Sigmoid colon (tissue), 7 donors: ENCODE data around the gene PLEKHA7. TPM values are rescaled to one million over a fixed set of nuclear protein-coding genes. Genes with fewer than 3 reads are reported as not detected.

Experiments
- DNase-seq: peaks from one replicate; pipeline ENCODE4 v3.0.0-alpha.2; 2019
- H3K27ac ChIP-seq, 4 donors: fragments of 200-600 bp; sonication (generic); one replicate each; pipeline ENCODE4 v1.5.1; 2016 to 2019; ENCODE audit warnings: mild to moderate bottlenecking in 1 of 4
- H3K27me3 ChIP-seq, 3 donors: fragments of 200-600 bp; sonication (generic); one replicate each; pipeline ENCODE4 v1.5.1; 2019; ENCODE audit warnings: mild to moderate bottlenecking in 1 of 3
- H3K36me3 ChIP-seq, 4 donors: fragments of 200-600 bp; sonication (generic); one replicate each; pipeline ENCODE4 v1.5.1; 2016 to 2019
- H3K4me1 ChIP-seq, 4 donors: fragments of 200-600 bp; sonication (generic); one replicate each; pipeline ENCODE4 v1.5.1; 2017 to 2019
- H3K4me3 ChIP-seq, 4 donors: fragments of 200-600 bp; sonication (generic); one replicate each; pipeline ENCODE4 v1.5.1; 2017 to 2019; ENCODE audit warnings: mild to moderate bottlenecking in 2 of 4, moderate library complexity in 1 of 4
- H3K9me3 ChIP-seq, 4 donors: fragments of 200-600 bp in 3 of 4; sonication (generic) in 3 of 4; one replicate each; pipeline versions ENCODE4 v1.5.1 to v1.6.1; 2013 to 2019
- CTCF ChIP-seq, 4 experiments: fragments of 450-650 bp in 3 of 4; fragments of 200-600 bp in 1 of 4; IDR thresholded peaks; one replicate each; pipeline ENCODE4 v1.5.1; 2016 to 2019; ENCODE audit warnings: antibody characterized with exemption in 4 of 4, mild to moderate bottlenecking in 3 of 4, moderate library complexity in 2 of 4
- EP300 ChIP-seq, 4 donors: sonication (generic); formaldehyde crosslinking; IDR thresholded peaks; one replicate each; pipeline ENCODE4 v1.6.1; 2017; ENCODE audit warnings: antibody characterized with exemption in 4 of 4
- POLR2A ChIP-seq, 2 donors: fragments of 450-650 bp; IDR thresholded peaks; one replicate each; pipeline ENCODE4 v1.6.1; 2016; ENCODE audit warnings: antibody characterized with exemption in 2 of 2, mild to moderate bottlenecking in 2 of 2, moderate library complexity in 2 of 2
- POLR2AphosphoS5 ChIP-seq, 4 donors: sonication (generic); formaldehyde crosslinking; IDR thresholded peaks; one replicate each; pipeline ENCODE4 v1.6.1; 2017; ENCODE audit warnings: antibody characterized with exemption in 4 of 4
- WGBS, 2 donors: extraction: QIAGEN DNeasy Blood & Tissue Kit; methylation state at CpG; one replicate each; pipeline ENCODE4 v1.1.7; 2013; 5-methylcytosine and 5-hydroxymethylcytosine counted together
- intact Hi-C: fragments of 100-400 bp; cut with DNase I; formaldehyde crosslinking; loops from one replicate; pipeline ENCODE4 v1.15.1; 2023
- polyA plus RNA-seq, 3 donors: library from polyadenylated mRNA; stranded (reverse); fragments of 200-250 nt; gene quantifications; one replicate each; pipeline ENCODE4 v1.2.3, GENCODE V29; 2013
- total RNA-seq, 4 donors: library from RNA; depleted of rRNA; stranded (reverse); fragments of >200 nt; gene quantifications; one replicate each; pipeline ENCODE4 v1.1.0, GENCODE V29; 2016
- donor health status: healthy with polysubstance abuse.
- donor health status: Bipolar disorder and iron deficiency.
- donor health status: healthy.

Gene PLEKHA7
- total and polyA plus RNA-seq, 7 donors = 2.9 to 45.3 (median 10.2) TPM

DNA sequence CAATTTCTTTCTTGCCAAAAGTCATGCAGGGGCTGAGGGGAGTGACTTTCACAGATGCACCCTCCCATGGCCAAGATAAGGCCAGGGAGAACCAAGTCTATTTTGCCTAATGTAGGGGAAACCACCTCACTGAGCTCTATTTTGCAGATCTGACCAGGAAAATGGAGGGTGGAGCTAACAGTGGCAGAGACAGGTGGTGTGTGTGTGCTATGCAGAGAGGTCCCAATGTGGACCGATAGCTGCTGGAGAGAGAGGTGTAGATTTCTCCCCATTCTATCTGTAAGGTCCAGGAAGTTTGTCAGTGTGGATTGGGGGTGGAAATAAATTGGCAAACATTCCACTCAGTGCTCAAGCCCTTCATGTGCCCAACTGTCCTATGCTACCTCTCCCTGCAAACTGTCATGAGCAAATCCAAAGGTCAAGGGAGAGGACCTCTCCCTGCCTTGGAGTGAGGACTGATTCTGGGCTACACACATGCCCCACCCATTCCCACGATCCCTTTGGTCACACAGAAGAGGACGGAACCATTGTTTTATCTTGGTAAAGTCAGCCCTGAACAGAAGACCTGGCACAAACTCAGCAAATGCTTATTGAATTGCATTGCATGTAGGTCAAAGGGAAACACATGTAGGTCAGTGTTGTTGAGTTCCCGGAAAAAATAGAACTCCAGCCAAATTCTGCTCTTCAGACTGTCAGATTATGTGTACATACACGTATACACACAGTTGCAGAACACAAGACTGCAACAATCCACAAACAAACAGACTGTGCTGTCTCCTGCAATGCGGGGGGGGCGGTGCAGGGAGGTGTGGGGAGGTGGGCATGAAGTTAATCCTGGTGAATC, 209.9 kb downstream of the PLEKHA7 start:
- 11 to 56% methylated on average over 7 of the region's 7 CpGs for WGBS, 2 donors
- H3K27me3 ChIP-seq = no peaks in the 10 kb centered on the region
- H3K9me3 ChIP-seq = no peaks in the 10 kb centered on the region
- H3K4me3 ChIP-seq = no peak overlapping the region
- H3K27ac ChIP-seq = no peak overlapping the region
- H3K4me1 ChIP-seq = peaks cover 0 to 3% (median 0%) of the 10 kb centered on the region in 4 donors
- intact Hi-C loops = no loop called here
- H3K36me3 ChIP-seq = peaks cover 0 to 6% (median 0%) of the 10 kb centered on the region in 4 donors
- no peak for DNase-seq
- TF ChIP-seq EP300 (IDR thresholded peaks at IDR 0.05) (no peak), CTCF (IDR thresholded peaks at IDR 0.05) (no peak), POLR2AphosphoS5 (IDR thresholded peaks at IDR 0.05) (no peak), POLR2A (IDR thresholded peaks at IDR 0.05) (no peak)

GRCh38 chr11:16801288-16801980, 212.8 kb downstream of the PLEKHA7 start:
- H3K27ac ChIP-seq = no peak overlapping the region
- TF ChIP-seq POLR2AphosphoS5 (IDR thresholded peaks at IDR 0.05) (no peak), EP300 (IDR thresholded peaks at IDR 0.05) (no peak), POLR2A (IDR thresholded peaks at IDR 0.05) (no peak), CTCF (IDR thresholded peaks at IDR 0.05) (no peak)
- no peaks in the 10 kb centered on the region for H3K4me1 ChIP-seq
- no peaks in the 10 kb centered on the region for H3K27me3 ChIP-seq
- H3K9me3 ChIP-seq = no peaks in the 10 kb centered on the region
- 93 to 94% methylated on average over 10 of the region's 10 CpGs for WGBS, 2 donors
- no peak for DNase-seq
- H3K36me3 ChIP-seq = peaks cover 0 to 6% (median 0%) of the 10 kb centered on the region in 4 donors
- no peak overlapping the region for H3K4me3 ChIP-seq
- intact Hi-C loops = no loop called here

GRCh38 chr11:16800382-16800781, 213.8 kb downstream of the PLEKHA7 start:
- peaks cover 0 to 6% (median 0%) of the 10 kb centered on the region in 4 donors for H3K36me3 ChIP-seq

GRCh38 chr11:16799890-16800289, 214.3 kb downstream of the PLEKHA7 start:
- intact Hi-C loops = no loop called here
- Histone ChIP-seq H3K36me3 (peaks cover 0 to 6% (median 0%) of the 10 kb centered on the region in 4 donors), H3K27me3 (no peaks in the 10 kb centered on the region), H3K9me3 (no peaks in the 10 kb centered on the region), H3K27ac (no peak overlapping the region), H3K4me1 (no peaks in the 10 kb centered on the region), H3K4me3 (no peak overlapping the region)
- TF ChIP-seq POLR2A (IDR thresholded peaks at IDR 0.05) = no peak
- no peak for TF ChIP-seq POLR2AphosphoS5 (IDR thresholded peaks at IDR 0.05)
- no peak for DNase-seq

More at GRCh38 chr11:16800382-16800781, 213.8 kb downstream of the PLEKHA7 start:
- Histone ChIP-seq H3K4me1 (no peaks in the 10 kb centered on the region), H3K27me3 (no peaks in the 10 kb centered on the region), H3K9me3 (no peaks in the 10 kb centered on the region), H3K27ac (no peak overlapping the region), H3K4me3 (no peak overlapping the region)
- TF ChIP-seq EP300 (IDR thresholded peaks at IDR 0.05) = no peak
- no peak for TF ChIP-seq POLR2A (IDR thresholded peaks at IDR 0.05)
- no peak for TF ChIP-seq POLR2AphosphoS5 (IDR thresholded peaks at IDR 0.05)
- no peak for TF ChIP-seq CTCF (IDR thresholded peaks at IDR 0.05)
- intact Hi-C loops = no loop called here
- no peak for DNase-seq

DNA sequence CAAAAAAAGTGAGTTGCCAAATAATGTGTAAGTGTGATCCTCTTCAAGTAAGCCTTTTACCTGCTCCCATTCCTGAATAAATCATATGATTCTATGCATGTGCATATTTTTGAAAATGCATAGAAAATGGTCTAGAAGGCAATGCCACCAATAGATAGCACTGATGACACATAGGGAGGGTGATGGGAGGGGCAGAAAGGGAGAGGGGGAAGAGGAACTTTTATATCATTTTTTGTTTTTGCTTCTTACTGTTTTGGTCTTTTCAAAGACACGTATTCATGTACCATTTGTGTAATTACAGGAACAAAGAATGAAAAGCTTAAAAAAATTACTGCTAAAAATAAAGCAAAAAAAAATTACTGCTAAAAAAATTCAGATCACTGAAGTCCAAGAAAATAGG, 215.0 kb downstream of the PLEKHA7 start:
- no peaks in the 10 kb centered on the region for H3K9me3 ChIP-seq
- DNase-seq = no peak
- H3K4me3 ChIP-seq = no peak overlapping the region
- no peaks in the 10 kb centered on the region for H3K4me1 ChIP-seq
- no peak for TF ChIP-seq CTCF (IDR thresholded peaks at IDR 0.05)
- TF ChIP-seq POLR2AphosphoS5 (IDR thresholded peaks at IDR 0.05) = no peak
- TF ChIP-seq POLR2A (IDR thresholded peaks at IDR 0.05) = no peak
- no peak for TF ChIP-seq EP300 (IDR thresholded peaks at IDR 0.05)
- H3K27me3 ChIP-seq = no peaks in the 10 kb centered on the region
- peaks cover 0 to 6% (median 0%) of the 10 kb centered on the region in 4 donors for H3K36me3 ChIP-seq
- H3K27ac ChIP-seq = no peak overlapping the region
- intact Hi-C loops = no loop called here
- 70 to 90% methylated on average over 1 of the region's 1 CpG for WGBS, 2 donors
